ENCODE measurements around the gene MYOZ2. TPM values are rescaled to one million over a fixed set of nuclear protein-coding genes. Genes with fewer than 3 reads are reported as not detected.

Gene MYOZ2
- total RNA-seq = not detected in 2 replicates

GRCh38 chr4:119135721-119136121 lies at the start of gene MYOZ2:
TSS of gene MYOZ2 (plus strand) at chr4:119135832. CDS start at chr4:119136526, 694 bp downstream.

GRCh38 chr4:119212234-119212963 lies 76.8 kb downstream of the MYOZ2 start, which contains the start of gene USP53:
TSS of gene USP53 (plus strand) at chr4:119212713. CDS start at chr4:119239760, 27,047 bp downstream.

Other genes with a start within 250 kb of the MYOZ2 start
- gene SYNPO2, start 247.0 kb upstream of the MYOZ2 start, total RNA-seq = 0.34 and 2.6 TPM in 2 replicates
- gene USP53, start 76.9 kb downstream of the MYOZ2 start, total RNA-seq = 48.8 and 52.6 TPM in 2 replicates
- gene FABP2, start 186.3 kb downstream of the MYOZ2 start, total RNA-seq = not detected in 2 replicates